HepG2 (cell line): ENCODE measurements around the gene NUSAP1. TPM values are rescaled to one million over a fixed set of nuclear protein-coding genes. Genes with fewer than 3 reads are reported as not detected.

Experiments
- ATAC-seq: fragments of 200-7000 bp; cut with Tn5 transposase; 3 replicates; pipeline ENCODE4 v1.9.1; 2020; ENCODE audit warnings: mild to moderate bottlenecking, moderate library complexity
- BruUV-seq: library from RNA; stranded (reverse); fragments of 400-500 nt; replicated peaks from 2 replicates; lab custom pipeline; 2021; lab: Mats Ljungman, UMichigan
- CTCF ChIA-PET: fragments of 300-600 bp; formaldehyde crosslinking; extraction: SDS; loops from one replicate; lab custom pipeline; 2021; ENCODE audit warnings: low total read pairs, inconsistent platforms, low intra/inter-chr PET ratio; lab: Yijun Ruan, JAX
- POLR2A ChIA-PET: fragments of 350-600 bp; sonication (Branson Sonifier 250); formaldehyde crosslinking; loops from one replicate; lab custom pipeline; 2020; ENCODE audit warnings: antibody characterized with exemption, inconsistent platforms; lab: Yijun Ruan, JAX
- DNase-seq: peaks from one replicate; pipeline ENCODE4 v3.0.0-alpha.2; 2015; ENCODE audit warnings: low spot score
- FAIRE-seq: peaks from 3 replicates; lab custom pipeline; 2011; peaks lifted over from hg19 to GRCh38; lab: Jason Lieb, UNC
- H2AFZ ChIP-seq: one replicate; pipeline ENCODE4 v1.6.1; 2011; ENCODE audit warnings: low read length, inconsistent platforms
- H3K27ac ChIP-seq: fragments of 300-600 bp; 3 replicates; pipeline ENCODE4 v1.8.0; 2011; ENCODE audit warnings: mixed run types, mild to moderate bottlenecking, mixed read lengths, low read length, inconsistent platforms; ENCODE audit not compliant: insufficient read depth; ENCODE audit errors: extremely low read length
- H3K27me3 ChIP-seq, 2 experiments: fragments of 200-600 bp in 1 of 2; 2 replicates in 1 of 2; 3 replicates in 1 of 2; pipeline versions ENCODE4 v1.6.0 to v1.8.0; 2011; ENCODE audit warnings: low read length in 2 of 2, mild to moderate bottlenecking in 2 of 2, moderate library complexity in 2 of 2, inconsistent platforms in 1 of 2; ENCODE audit not compliant: insufficient read depth in 2 of 2, control insufficient read depth in 1 of 2
- H3K36me3 ChIP-seq, 2 experiments: fragments of 200-600 bp in 1 of 2; replicated peaks in 1 of 2; 2 replicates in 1 of 2; 3 replicates in 1 of 2; pipeline versions ENCODE4 v1.5.1 to v1.8.0; 2011; ENCODE audit warnings: low read length in 2 of 2, inconsistent platforms in 1 of 2; ENCODE audit not compliant: insufficient read depth in 2 of 2, control insufficient read depth in 1 of 2
- H3K4me1 ChIP-seq: 2 replicates; pipeline ENCODE4 v1.5.1; 2012; ENCODE audit warnings: low read length, inconsistent platforms; ENCODE audit not compliant: insufficient read depth
- H3K4me2 ChIP-seq: 2 replicates; pipeline ENCODE4 v1.6.0; 2011; ENCODE audit warnings: low read depth, low read length, inconsistent platforms
- H3K4me3 ChIP-seq, 3 experiments: fragments of 200-600 bp in 1 of 3; sonication (generic), shearing (Covaris generic) in 1 of 3; replicated peaks in 1 of 3; 2 replicates each; pipeline ENCODE4 v1.5.1; 2011 to 2016; ENCODE audit warnings: low read length in 3 of 3, inconsistent platforms in 2 of 3, low read depth in 2 of 3, mild to moderate bottlenecking in 2 of 3, control low read depth in 1 of 3, mixed read lengths in 1 of 3; ENCODE audit not compliant: insufficient read depth in 1 of 3
- H3K79me2 ChIP-seq: one replicate; pipeline ENCODE4 v1.6.1; 2011; ENCODE audit warnings: low read length, inconsistent platforms; ENCODE audit not compliant: insufficient read depth
- H3K9ac ChIP-seq: 2 replicates; pipeline ENCODE4 v1.6.0; 2011; ENCODE audit warnings: mild to moderate bottlenecking, low read depth, low read length, inconsistent platforms; ENCODE audit not compliant: insufficient read depth
- H3K9me3 ChIP-seq: 2 replicates; pipeline ENCODE4 v1.5.1; 2012; ENCODE audit warnings: mild to moderate bottlenecking, low read length
- H4K20me1 ChIP-seq: 2 replicates; pipeline ENCODE4 v1.6.0; 2011; ENCODE audit warnings: inconsistent platforms, mild to moderate bottlenecking, low read length, moderate library complexity; ENCODE audit not compliant: insufficient read depth
- HNRNPL ChIP-seq: fragments of 200-400 bp; formaldehyde crosslinking; IDR thresholded peaks from 2 replicates; pipeline ENCODE4 v1.6.1; 2017; ENCODE audit warnings: mild to moderate bottlenecking, low read depth, low read length
- HOXA9 ChIP-seq: sonication (generic); formaldehyde crosslinking; IDR thresholded peaks from 2 replicates; pipeline ENCODE4 v1.8.1; 2022; ENCODE audit warnings: missing genetic modification reagents, mild to moderate bottlenecking, moderate library complexity, borderline replicate concordance
- KLF9 ChIP-seq: IDR thresholded peaks from 2 replicates; pipeline ENCODE4 v1.6.1; 2016; ENCODE audit warnings: low read depth
- MATR3 ChIP-seq: sonication (generic); formaldehyde crosslinking; IDR thresholded peaks from 2 replicates; pipeline ENCODE4 v1.4.0; 2020; ENCODE audit warnings: missing genetic modification reagents
- MED1 ChIP-seq: sonication (generic); formaldehyde crosslinking; IDR thresholded peaks from 2 replicates; pipeline ENCODE4 v1.4.0; 2020; ENCODE audit warnings: missing genetic modification reagents
- NCOA5 ChIP-seq: sonication (generic); formaldehyde crosslinking; IDR thresholded peaks from 2 replicates; pipeline ENCODE4 v1.4.0; 2020; ENCODE audit warnings: missing genetic modification reagents
- RFXAP ChIP-seq: sonication (generic); formaldehyde crosslinking; IDR thresholded peaks from 2 replicates; pipeline ENCODE4 v1.4.0; 2020; ENCODE audit warnings: missing genetic modification reagents, borderline replicate concordance
- SIN3A ChIP-seq: IDR thresholded peaks from 2 replicates; pipeline ENCODE4 v1.6.1; 2011; ENCODE audit warnings: low read depth, mild to moderate bottlenecking, control low read depth, low read length, borderline replicate concordance
- SRSF1 ChIP-seq: fragments of 200-400 bp; formaldehyde crosslinking; optimal IDR thresholded peaks from 2 replicates; pipeline ENCODE3; 2017; ENCODE audit warnings: mild to moderate bottlenecking, low read depth, low read length, moderate library complexity
- TFDP2 ChIP-seq: sonication (generic); formaldehyde crosslinking; IDR thresholded peaks from 2 replicates; pipeline ENCODE4 v1.4.0; 2020; ENCODE audit warnings: missing genetic modification reagents
- ZFP36L2 ChIP-seq: sonication (generic); formaldehyde crosslinking; IDR thresholded peaks from 2 replicates; pipeline ENCODE4 v1.4.0; 2020; ENCODE audit warnings: missing genetic modification reagents
- ZNF335 ChIP-seq: sonication (generic); formaldehyde crosslinking; IDR thresholded peaks from 2 replicates; pipeline ENCODE4 v1.4.0; 2020; ENCODE audit warnings: missing genetic modification reagents
- ZNF737 ChIP-seq: sonication (generic); formaldehyde crosslinking; IDR thresholded peaks from 2 replicates; pipeline ENCODE4 v1.5.0; 2020; ENCODE audit warnings: missing genetic modification reagents, mild to moderate bottlenecking, borderline replicate concordance
- WGBS: methylation state at CpG from one replicate; pipeline ENCODE4 v1.1.6; 2017; ENCODE audit warnings: low lambda C conversion rate; 5-methylcytosine and 5-hydroxymethylcytosine counted together
- in situ Hi-C: cut with HindIII; loops from 2 replicates; pipeline ENCODE4 v1.10.0; 2017; ENCODE audit warnings: low pct_unique_long_range_greater_than_20kb; ENCODE audit not compliant: extremely low pct_ligation_motif_present
- intact Hi-C: fragments of 100-400 bp; cut with micrococcal nuclease; formaldehyde crosslinking; loops from one replicate; pipeline ENCODE4 v1.10.0; 2022; ENCODE audit not compliant: unreplicated experiment
- polyA plus RNA-seq, 8 experiments: library from polyadenylated mRNA; depleted of rRNA in 3 of 8; stranded (reverse) in 7 of 8; unstranded in 1 of 8; fragments of >200 nt; fragmentation: Illumina TruSeq in 4 of 8; extraction: Trizol in 4 of 8; gene quantifications; 2 replicates each; pipeline versions ENCODE4 v1.2.1 to v1.2.3, GENCODE V29; 2011 to 2016; ENCODE audit warnings: low read depth in 4 of 8, missing spikeins in 1 of 8, mixed read lengths in 1 of 8; ENCODE audit not compliant: insufficient read depth in 1 of 8
- total RNA-seq, 5 experiments: library from RNA; depleted of rRNA; stranded (reverse); fragments of >200 nt; fragmentation: Illumina TruSeq; extraction: Trizol; gene quantifications; 2 replicates each; pipeline ENCODE4 v1.2.3, GENCODE V29; 2016; ENCODE audit warnings: low read depth in 1 of 5
- TF ChIP-seq, protein P1 (sequence below): sonication (generic); formaldehyde crosslinking; IDR thresholded peaks from 2 replicates; pipeline ENCODE4 v1.4.0; 2020; ENCODE audit warnings: missing genetic modification reagents
- TF ChIP-seq, protein P2 (sequence below): sonication (generic); formaldehyde crosslinking; IDR thresholded peaks from 2 replicates; pipeline ENCODE4 v1.5.0; 2020; ENCODE audit warnings: mild to moderate bottlenecking, missing genetic modification reagents, borderline replicate concordance

The NUSAP1 gene
- total and polyA plus RNA-seq, 2 of the 13 experiments (the other 11 are each of a cell fraction or from before 2014, with no cell fraction given): 59.5 to 106 TPM

- H3K4me3 ChIP-seq: peak overlapping the region; percentile 82 to 93 (median 91)
- BruUV-seq: no TSS peak
- intact Hi-C loops: no loop called here
- peaks cover 8% of the 10 kb centered on the region for H4K20me1 ChIP-seq
- ATAC-seq (no peak), DNase-seq (no peak), FAIRE-seq (no peak)
- in situ Hi-C loops: no loop called here
- peaks cover 63% of the 10 kb centered on the region for H3K4me1 ChIP-seq
- POLR2A ChIA-PET: no interaction called here
- no peaks in the 10 kb centered on the region; a peak in 1 of 5 replicates for H3K27me3 ChIP-seq
- no peak overlapping the region for H2AFZ ChIP-seq
- H3K27ac ChIP-seq: peak overlapping the region; percentile 86
- 14% methylated on average over 7 of the region's 7 CpGs for WGBS
- H3K4me2 ChIP-seq: peak overlapping the region; percentile 72
- H3K9me3 ChIP-seq: no peaks in the 10 kb centered on the region
- CTCF ChIA-PET: no interaction called here
- peak overlapping the region; percentile 98 for H3K9ac ChIP-seq
- H3K79me2 ChIP-seq: peaks cover 47% of the 10 kb centered on the region
- H3K36me3 ChIP-seq: peaks cover 0 to 31% of the 10 kb centered on the region in 2 experiments; a peak in 3 of 5 replicates
- TF ChIP-seq ZNF737: no peak
- 0 out of 2 replicates have a peak, but pooled peaks have one; percentile 14 for TF ChIP-seq SIN3A
- no peak for TF ChIP-seq RFXAP (CRISPR knock-in tag)
- no peak for TF ChIP-seq HOXA9 (CRISPR knock-in tag)
- TF ChIP-seq, protein P1, sequence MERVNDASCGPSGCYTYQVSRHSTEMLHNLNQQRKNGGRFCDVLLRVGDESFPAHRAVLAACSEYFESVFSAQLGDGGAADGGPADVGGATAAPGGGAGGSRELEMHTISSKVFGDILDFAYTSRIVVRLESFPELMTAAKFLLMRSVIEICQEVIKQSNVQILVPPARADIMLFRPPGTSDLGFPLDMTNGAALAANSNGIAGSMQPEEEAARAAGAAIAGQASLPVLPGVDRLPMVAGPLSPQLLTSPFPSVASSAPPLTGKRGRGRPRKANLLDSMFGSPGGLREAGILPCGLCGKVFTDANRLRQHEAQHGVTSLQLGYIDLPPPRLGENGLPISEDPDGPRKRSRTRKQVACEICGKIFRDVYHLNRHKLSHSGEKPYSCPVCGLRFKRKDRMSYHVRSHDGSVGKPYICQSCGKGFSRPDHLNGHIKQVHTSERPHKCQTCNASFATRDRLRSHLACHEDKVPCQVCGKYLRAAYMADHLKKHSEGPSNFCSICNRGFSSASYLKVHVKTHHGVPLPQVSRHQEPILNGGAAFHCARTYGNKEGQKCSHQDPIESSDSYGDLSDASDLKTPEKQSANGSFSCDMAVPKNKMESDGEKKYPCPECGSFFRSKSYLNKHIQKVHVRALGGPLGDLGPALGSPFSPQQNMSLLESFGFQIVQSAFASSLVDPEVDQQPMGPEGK (CRISPR knock-in tag): peak; percentile 32; the same call in 1 of the 2 replicates
- no peak for TF ChIP-seq HNRNPL
- TF ChIP-seq, protein P2, sequence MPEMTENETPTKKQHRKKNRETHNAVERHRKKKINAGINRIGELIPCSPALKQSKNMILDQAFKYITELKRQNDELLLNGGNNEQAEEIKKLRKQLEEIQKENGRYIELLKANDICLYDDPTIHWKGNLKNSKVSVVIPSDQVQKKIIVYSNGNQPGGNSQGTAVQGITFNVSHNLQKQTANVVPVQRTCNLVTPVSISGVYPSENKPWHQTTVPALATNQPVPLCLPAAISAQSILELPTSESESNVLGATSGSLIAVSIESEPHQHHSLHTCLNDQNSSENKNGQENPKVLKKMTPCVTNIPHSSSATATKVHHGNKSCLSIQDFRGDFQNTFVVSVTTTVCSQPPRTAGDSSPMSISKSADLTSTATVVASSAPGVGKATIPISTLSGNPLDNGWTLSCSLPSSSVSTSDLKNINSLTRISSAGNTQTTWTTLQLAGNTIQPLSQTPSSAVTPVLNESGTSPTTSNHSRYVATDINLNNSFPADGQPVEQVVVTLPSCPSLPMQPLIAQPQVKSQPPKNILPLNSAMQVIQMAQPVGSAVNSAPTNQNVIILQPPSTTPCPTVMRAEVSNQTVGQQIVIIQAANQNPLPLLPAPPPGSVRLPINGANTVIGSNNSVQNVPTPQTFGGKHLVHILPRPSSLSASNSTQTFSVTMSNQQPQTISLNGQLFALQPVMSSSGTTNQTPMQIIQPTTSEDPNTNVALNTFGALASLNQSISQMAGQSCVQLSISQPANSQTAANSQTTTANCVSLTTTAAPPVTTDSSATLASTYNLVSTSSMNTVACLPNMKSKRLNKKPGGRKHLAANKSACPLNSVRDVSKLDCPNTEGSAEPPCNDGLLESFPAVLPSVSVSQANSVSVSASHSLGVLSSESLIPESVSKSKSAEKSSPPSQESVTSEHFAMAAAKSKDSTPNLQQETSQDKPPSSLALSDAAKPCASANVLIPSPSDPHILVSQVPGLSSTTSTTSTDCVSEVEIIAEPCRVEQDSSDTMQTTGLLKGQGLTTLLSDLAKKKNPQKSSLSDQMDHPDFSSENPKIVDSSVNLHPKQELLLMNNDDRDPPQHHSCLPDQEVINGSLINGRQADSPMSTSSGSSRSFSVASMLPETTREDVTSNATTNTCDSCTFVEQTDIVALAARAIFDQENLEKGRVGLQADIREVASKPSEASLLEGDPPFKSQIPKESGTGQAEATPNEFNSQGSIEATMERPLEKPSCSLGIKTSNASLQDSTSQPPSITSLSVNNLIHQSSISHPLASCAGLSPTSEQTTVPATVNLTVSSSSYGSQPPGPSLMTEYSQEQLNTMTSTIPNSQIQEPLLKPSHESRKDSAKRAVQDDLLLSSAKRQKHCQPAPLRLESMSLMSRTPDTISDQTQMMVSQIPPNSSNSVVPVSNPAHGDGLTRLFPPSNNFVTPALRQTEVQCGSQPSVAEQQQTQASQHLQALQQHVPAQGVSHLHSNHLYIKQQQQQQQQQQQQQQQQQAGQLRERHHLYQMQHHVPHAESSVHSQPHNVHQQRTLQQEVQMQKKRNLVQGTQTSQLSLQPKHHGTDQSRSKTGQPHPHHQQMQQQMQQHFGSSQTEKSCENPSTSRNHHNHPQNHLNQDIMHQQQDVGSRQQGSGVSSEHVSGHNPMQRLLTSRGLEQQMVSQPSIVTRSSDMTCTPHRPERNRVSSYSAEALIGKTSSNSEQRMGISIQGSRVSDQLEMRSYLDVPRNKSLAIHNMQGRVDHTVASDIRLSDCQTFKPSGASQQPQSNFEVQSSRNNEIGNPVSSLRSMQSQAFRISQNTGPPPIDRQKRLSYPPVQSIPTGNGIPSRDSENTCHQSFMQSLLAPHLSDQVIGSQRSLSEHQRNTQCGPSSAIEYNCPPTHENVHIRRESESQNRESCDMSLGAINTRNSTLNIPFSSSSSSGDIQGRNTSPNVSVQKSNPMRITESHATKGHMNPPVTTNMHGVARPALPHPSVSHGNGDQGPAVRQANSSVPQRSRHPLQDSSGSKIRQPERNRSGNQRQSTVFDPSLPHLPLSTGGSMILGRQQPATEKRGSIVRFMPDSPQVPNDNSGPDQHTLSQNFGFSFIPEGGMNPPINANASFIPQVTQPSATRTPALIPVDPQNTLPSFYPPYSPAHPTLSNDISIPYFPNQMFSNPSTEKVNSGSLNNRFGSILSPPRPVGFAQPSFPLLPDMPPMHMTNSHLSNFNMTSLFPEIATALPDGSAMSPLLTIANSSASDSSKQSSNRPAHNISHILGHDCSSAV (CRISPR knock-in tag): no peak
- no peak for TF ChIP-seq KLF9 (CRISPR knock-in tag)
- TF ChIP-seq MED1 (CRISPR knock-in tag): no peak
- no peak for TF ChIP-seq ZFP36L2 (CRISPR knock-in tag)
- no peak for TF ChIP-seq SRSF1
- no peak for TF ChIP-seq NCOA5
- no peak for TF ChIP-seq TFDP2
- TF ChIP-seq MATR3 (CRISPR knock-in tag): no peak
- no peak for TF ChIP-seq ZNF335 (CRISPR knock-in tag)
These were observed 47.4 kb upstream of the NUSAP1 start for GRCh38 chr15:41285285-41285684.
